A549 (cell line): Measurements from ENCODE around the gene RPS16. TPM values are rescaled to one million over a fixed set of nuclear protein-coding genes. Genes with fewer than 3 reads are reported as not detected.

Source experiments
- ATAC-seq, 2 experiments: fragments of 200-7000 bp in 1 of 2; fragments of >200 bp in 1 of 2; cut with Nextera tagmentation in 1 of 2; cut with Tn5 transposase in 1 of 2; 3 replicates each; pipeline versions ENCODE4 v1.8.0 to v1.9.1; 2018 to 2020; ENCODE audit warnings: mild to moderate bottlenecking in 1 of 2, moderate library complexity in 1 of 2
- CTCF ChIA-PET: fragments of 300-600 bp; sonication (Branson Sonifier 250); formaldehyde crosslinking; extraction: SDS; loops from one replicate; lab custom pipeline; 2021; ENCODE audit warnings: antibody characterized with exemption, inconsistent platforms; lab: Yijun Ruan, JAX
- POLR2A ChIA-PET: fragments of 350-600 bp; formaldehyde crosslinking; extraction: SDS; loops from one replicate; lab custom pipeline; 2021; ENCODE audit warnings: antibody characterized with exemption, inconsistent platforms; lab: Yijun Ruan, JAX
- DNase-seq, 2 experiments: peaks; one replicate each; pipeline versions ENCODE4 v3.0.0 to v3.0.0-alpha.2; 2011 to 2016; ENCODE audit warnings: low read depth in 1 of 2, low spot score in 1 of 2
- FAIRE-seq: peaks from 2 replicates; lab custom pipeline; 2011; peaks lifted over from hg19 to GRCh38; lab: Jason Lieb, UNC
- H3K27ac ChIP-seq, 2 experiments: fragments of >200 bp; sonication (Bioruptor Twin); formaldehyde crosslinking; 3 replicates each; pipeline ENCODE4 v1.5.1; 2016 to 2017
- H3K4me1 ChIP-seq: fragments of >200 bp; sonication (Bioruptor Twin); formaldehyde crosslinking; 3 replicates; pipeline ENCODE4 v1.6.1; 2016
- H3K4me2 ChIP-seq: fragments of >200 bp; sonication (Bioruptor Twin); formaldehyde crosslinking; 3 replicates; pipeline ENCODE4 v1.6.1; 2016
- H3K4me3 ChIP-seq: fragments of >200 bp; sonication (Bioruptor Twin); formaldehyde crosslinking; 3 replicates; pipeline ENCODE4 v1.5.1; 2016
- H3K9me3 ChIP-seq: fragments of >200 bp; sonication (Bioruptor Twin); formaldehyde crosslinking; 3 replicates; pipeline ENCODE4 v1.6.1; 2016
- ATOH8 ChIP-seq: fragments of 250-450 bp; sonication (Bioruptor Pico); IDR thresholded peaks from 2 replicates; pipeline ENCODE4 v1.5.0; 2020; ENCODE audit warnings: low read depth, mild to moderate bottlenecking, moderate library complexity
- CEBPB ChIP-seq, 2 experiments: fragments of >200 bp in 1 of 2; sonication (Bioruptor Twin) in 1 of 2; formaldehyde crosslinking in 1 of 2; IDR thresholded peaks; 2 replicates each; pipeline ENCODE4 v1.6.1; 2012 to 2016
- CHD2 ChIP-seq: fragments of 150-350 bp; IDR thresholded peaks from 2 replicates; pipeline ENCODE4 v1.6.1; 2014; ENCODE audit warnings: low read length; ENCODE audit not compliant: partially characterized antibody
- CHD4 ChIP-seq: fragments of 200-600 bp; sonication (generic); IDR thresholded peaks from 2 replicates; pipeline ENCODE4 v1.6.1; 2016; ENCODE audit warnings: antibody characterized with exemption, mild to moderate bottlenecking, borderline replicate concordance
- EHMT2 ChIP-seq: fragments of 200-600 bp; sonication (generic); IDR thresholded peaks from 2 replicates; pipeline ENCODE4 v1.6.1; 2016; ENCODE audit warnings: antibody characterized with exemption, low read depth, mild to moderate bottlenecking, moderate library complexity
- ELK1 ChIP-seq: fragments of 150-350 bp; IDR thresholded peaks from 2 replicates; pipeline ENCODE4 v1.6.1; 2014; ENCODE audit warnings: low read depth, mild to moderate bottlenecking, low read length
- EP300 ChIP-seq, 2 experiments: fragments of >200 bp; sonication (Bioruptor Twin); formaldehyde crosslinking; IDR thresholded peaks; 2 replicates in 1 of 2; 3 replicates in 1 of 2; pipeline ENCODE4 v1.6.1; 2016 to 2017
- FOSL2 ChIP-seq, 2 experiments: fragments of 450-650 bp in 1 of 2; fragments of >200 bp in 1 of 2; sonication (Bioruptor Twin) in 1 of 2; formaldehyde crosslinking; IDR thresholded peaks; 2 replicates each; pipeline versions ENCODE4 v1.5.0 to v1.6.1; 2016 to 2020; ENCODE audit warnings: mild to moderate bottlenecking in 1 of 2, moderate library complexity in 1 of 2
- GATA3 ChIP-seq: IDR thresholded peaks from 2 replicates; pipeline ENCODE4 v1.6.1; 2012; ENCODE audit warnings: borderline replicate concordance
- HMGXB4 ChIP-seq: fragments of 250-450 bp; sonication (Bioruptor Pico); IDR thresholded peaks from 2 replicates; pipeline ENCODE4 v1.5.0; 2021; ENCODE audit warnings: mild to moderate bottlenecking, moderate library complexity, borderline replicate concordance
- HOXA7 ChIP-seq: fragments of 250-450 bp; sonication (Bioruptor Pico); IDR thresholded peaks from 2 replicates; pipeline ENCODE4 v1.5.0; 2020; ENCODE audit warnings: mild to moderate bottlenecking, moderate library complexity
- HOXB13 ChIP-seq: fragments of 250-450 bp; sonication (Bioruptor Pico); IDR thresholded peaks from 2 replicates; pipeline ENCODE4 v1.5.0; 2020; ENCODE audit warnings: low read depth, mild to moderate bottlenecking, moderate library complexity
- HOXB5 ChIP-seq: fragments of 250-450 bp; sonication (Bioruptor Pico); IDR thresholded peaks from 2 replicates; pipeline ENCODE4 v1.5.0; 2020; ENCODE audit warnings: mild to moderate bottlenecking, moderate library complexity
- KDM1A ChIP-seq: fragments of 200-600 bp; sonication (generic); IDR thresholded peaks from 2 replicates; pipeline ENCODE4 v1.6.1; 2016; ENCODE audit warnings: low read depth, mild to moderate bottlenecking
- MAX ChIP-seq: IDR thresholded peaks from 2 replicates; pipeline ENCODE4 v1.6.1; 2012
- MAZ ChIP-seq: fragments of 150-350 bp; IDR thresholded peaks from 2 replicates; pipeline ENCODE4 v1.6.1; 2014; ENCODE audit warnings: antibody characterized with exemption, low read depth, low read length, borderline replicate concordance
- MYC ChIP-seq: IDR thresholded peaks from 2 replicates; pipeline ENCODE4 v1.6.1; 2012; ENCODE audit warnings: mild to moderate bottlenecking, inconsistent platforms, low read length, improper control_type of control experiment, borderline replicate concordance
- NFE2L2 ChIP-seq: fragments of 150-350 bp; conservative IDR thresholded peaks from 2 replicates; pipeline ENCODE4 v1.6.1; 2014; ENCODE audit warnings: low read length
- NR3C1 ChIP-seq: fragments of >200 bp; sonication (Bioruptor Twin); formaldehyde crosslinking; IDR thresholded peaks from 3 replicates; pipeline ENCODE4 v1.6.1; 2017
- PBX3 ChIP-seq: IDR thresholded peaks from 2 replicates; pipeline ENCODE4 v1.6.1; 2012
- PHF8 ChIP-seq: fragments of 200-600 bp; sonication (generic); IDR thresholded peaks from 2 replicates; pipeline ENCODE4 v1.6.1; 2016; ENCODE audit warnings: low read depth, mild to moderate bottlenecking, antibody characterized with exemption, moderate library complexity, borderline replicate concordance
- POLR2AphosphoS2 ChIP-seq: conservative IDR thresholded peaks from 2 replicates; pipeline ENCODE4 v1.6.1; 2012; ENCODE audit warnings: low read length, improper control_type of control experiment, inconsistent platforms
- REST ChIP-seq: fragments of 200-600 bp; sonication (generic); IDR thresholded peaks from 2 replicates; pipeline ENCODE4 v1.6.1; 2016; ENCODE audit warnings: antibody characterized with exemption, mild to moderate bottlenecking, moderate library complexity
- RNF2 ChIP-seq: fragments of 200-600 bp; sonication (generic); IDR thresholded peaks from 2 replicates; pipeline ENCODE4 v1.6.1; 2016; ENCODE audit warnings: low read depth, mild to moderate bottlenecking, antibody characterized with exemption, moderate library complexity, borderline replicate concordance
- SREBF2 ChIP-seq: fragments of 450-650 bp; IDR thresholded peaks from 2 replicates; pipeline ENCODE4 v1.6.1; 2014; ENCODE audit warnings: mild to moderate bottlenecking, moderate library complexity
- TP53 ChIP-seq: fragments of 250-450 bp; sonication (Bioruptor Pico); IDR thresholded peaks from 2 replicates; pipeline ENCODE4 v1.5.0; 2021; ENCODE audit warnings: mild to moderate bottlenecking, moderate library complexity
- USF2 ChIP-seq: fragments of 450-650 bp; IDR thresholded peaks from 2 replicates; pipeline ENCODE4 v1.6.1; 2014; ENCODE audit warnings: antibody characterized with exemption
- ZC3H11A ChIP-seq: fragments of 450-650 bp; IDR thresholded peaks from 2 replicates; pipeline ENCODE4 v1.6.1; 2014; ENCODE audit warnings: antibody characterized with exemption, mild to moderate bottlenecking
- ZFP36 ChIP-seq: fragments of 450-650 bp; IDR thresholded peaks from 2 replicates; pipeline ENCODE4 v1.6.1; 2014; ENCODE audit warnings: borderline replicate concordance; ENCODE audit not compliant: partially characterized antibody
- ZNF302 ChIP-seq: fragments of 250-450 bp; sonication (Bioruptor Pico); IDR thresholded peaks from 2 replicates; pipeline ENCODE4 v1.9.0; 2021; ENCODE audit warnings: inconsistent platforms, mild to moderate bottlenecking, moderate library complexity
- WGBS: methylation state at CpG from one replicate; pipeline ENCODE4 v1.1.6; 2017; ENCODE audit errors: missing lambda C conversion rate; 5-methylcytosine and 5-hydroxymethylcytosine counted together
- polyA plus RNA-seq, 4 experiments: library from polyadenylated mRNA; depleted of rRNA in 3 of 4; stranded (reverse); fragments of >200 nt; fragmentation: RNase III in 1 of 4; extraction: RNeasy Plus Mini Kit Qiagen cat#74134 plus additional on column Dnase treatment in 1 of 4; gene quantifications; 2 replicates in 3 of 4; 3 replicates in 1 of 4; pipeline ENCODE4 v1.2.3, GENCODE V29; 2011 to 2017

The RPS16 gene
- polyA plus RNA-seq, 2 of the 4 experiments (the other 2 are of a cell fraction), result 4,348 to 4,855 TPM

- WGBS, result 87% methylated on average over 8 of the region's 8 CpGs
- peak overlapping the region; percentile 91; the same call in 2 of the 3 replicates for H3K4me2 ChIP-seq
- DNase-seq (no peak), ATAC-seq (no peak), FAIRE-seq (no peak)
- H3K27ac ChIP-seq, result peak overlapping the region; percentile 83 to 90; a peak in 4 of 6 replicates
- ChIA-PET CTCF (interaction anchor here (0.6 to 23.5 kb wide), 9 partner anchors 15 to 435 kb away, joined by 3 to 457 read pairs (median 7); partner anchors contain the start of genes EID2B, MED29, PAF1 and PLEKHG2), POLR2A (interaction anchor here (0.6 to 2.7 kb wide), 9 partner anchors 9 to 100 kb away, joined by 3 to 17 read pairs (median 3); partner anchors contain the start of genes EID2B, PLEKHG2 and SUPT5H)
- H3K4me1 ChIP-seq, result peaks cover 79% of the 10 kb centered on the region
- H3K9me3 ChIP-seq, result no peaks in the 10 kb centered on the region
- peak overlapping the region; percentile 80; the same call in 1 of the 3 replicates for H3K4me3 ChIP-seq
- TF ChIP-seq CHD4 (no peak), MAZ (no peak), ATOH8 (CRISPR knock-in tag) (no peak), HOXA7 (CRISPR knock-in tag) (0 out of 2 replicates have a peak, but pooled peaks have one; percentile 7), ELK1 (no peak), HOXB13 (no peak), EHMT2 (no peak), ZNF302 (CRISPR knock-in tag) (0 out of 2 replicates have a peak, but pooled peaks have one; percentile 4), PBX3 (no peak), NFE2L2 (no peak), MAX (peak; percentile 19; the same call in 1 of the 2 replicates), PHF8 (no peak), ZC3H11A (no peak), TP53 (CRISPR knock-in tag) (no peak), CHD2 (no peak), NR3C1 (no peak), HOXB5 (no peak), HMGXB4 (0 out of 2 replicates have a peak, but pooled peaks have one; percentile 10), KDM1A (no peak), USF2 (no peak; the same call in 1 of the 2 replicates), RNF2 (no peak), REST (no peak), CEBPB (IDR thresholded peaks at IDR 0.05) (no peak), POLR2AphosphoS2 (no peak; the same call in 1 of the 2 replicates), MYC (no peak), SREBF2 (no peak), ZFP36 (no peak), EP300 (IDR thresholded peaks at IDR 0.05) (no peak), GATA3 (no peak; the same call in 1 of the 2 replicates), FOSL2 (IDR thresholded peaks at IDR 0.05) (no peak), FOSL2 (CRISPR knock-in tag; IDR thresholded peaks at IDR 0.05) (no peak)
Observed at GRCh38 chr19:39432677-39433025, 3.1 kb downstream of the RPS16 start.
